Astrocyte of the spinal cord (primary cell): ENCODE measurements around the gene ASIC4.

Experiments
- DNase-seq: peaks from one replicate; pipeline ENCODE4 v3.0.0; 2011; ENCODE audit warnings: low read depth, low spot score
- H3K4me3 ChIP-seq: 2 replicates; pipeline ENCODE4 v1.5.1; 2011; ENCODE audit warnings: low read depth, mild to moderate bottlenecking, low read length, moderate library complexity
- in situ Hi-C: cut with HindIII; loops from 2 replicates; pipeline ENCODE4 v1.10.0; 2017; ENCODE audit warnings: low sequenced_read_pairs
- TF ChIP-seq, protein P1 (sequence below): IDR thresholded peaks from 2 replicates; pipeline ENCODE4 v1.5.1; 2012; ENCODE audit warnings: low read depth, mild to moderate bottlenecking, low read length, inconsistent platforms

The ASIC4 gene

GRCh38 chr2:219492575-219492974 lies 21.7 kb upstream of the ASIC4 start:
- in situ Hi-C loops, result no loop called here
- TF ChIP-seq, protein P1, sequence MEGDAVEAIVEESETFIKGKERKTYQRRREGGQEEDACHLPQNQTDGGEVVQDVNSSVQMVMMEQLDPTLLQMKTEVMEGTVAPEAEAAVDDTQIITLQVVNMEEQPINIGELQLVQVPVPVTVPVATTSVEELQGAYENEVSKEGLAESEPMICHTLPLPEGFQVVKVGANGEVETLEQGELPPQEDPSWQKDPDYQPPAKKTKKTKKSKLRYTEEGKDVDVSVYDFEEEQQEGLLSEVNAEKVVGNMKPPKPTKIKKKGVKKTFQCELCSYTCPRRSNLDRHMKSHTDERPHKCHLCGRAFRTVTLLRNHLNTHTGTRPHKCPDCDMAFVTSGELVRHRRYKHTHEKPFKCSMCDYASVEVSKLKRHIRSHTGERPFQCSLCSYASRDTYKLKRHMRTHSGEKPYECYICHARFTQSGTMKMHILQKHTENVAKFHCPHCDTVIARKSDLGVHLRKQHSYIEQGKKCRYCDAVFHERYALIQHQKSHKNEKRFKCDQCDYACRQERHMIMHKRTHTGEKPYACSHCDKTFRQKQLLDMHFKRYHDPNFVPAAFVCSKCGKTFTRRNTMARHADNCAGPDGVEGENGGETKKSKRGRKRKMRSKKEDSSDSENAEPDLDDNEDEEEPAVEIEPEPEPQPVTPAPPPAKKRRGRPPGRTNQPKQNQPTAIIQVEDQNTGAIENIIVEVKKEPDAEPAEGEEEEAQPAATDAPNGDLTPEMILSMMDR, result no peak
- DNase-seq, result no peak
- H3K4me3 ChIP-seq, result no peak overlapping the region

- DNase-seq, result no peak
- H3K4me3 ChIP-seq, result no peak overlapping the region
- TF ChIP-seq, protein P1, result no peak
- in situ Hi-C loops, result no loop called here
Measured at GRCh38 chr2:219493086-219493485, 21.2 kb upstream of the ASIC4 start.

DNA sequence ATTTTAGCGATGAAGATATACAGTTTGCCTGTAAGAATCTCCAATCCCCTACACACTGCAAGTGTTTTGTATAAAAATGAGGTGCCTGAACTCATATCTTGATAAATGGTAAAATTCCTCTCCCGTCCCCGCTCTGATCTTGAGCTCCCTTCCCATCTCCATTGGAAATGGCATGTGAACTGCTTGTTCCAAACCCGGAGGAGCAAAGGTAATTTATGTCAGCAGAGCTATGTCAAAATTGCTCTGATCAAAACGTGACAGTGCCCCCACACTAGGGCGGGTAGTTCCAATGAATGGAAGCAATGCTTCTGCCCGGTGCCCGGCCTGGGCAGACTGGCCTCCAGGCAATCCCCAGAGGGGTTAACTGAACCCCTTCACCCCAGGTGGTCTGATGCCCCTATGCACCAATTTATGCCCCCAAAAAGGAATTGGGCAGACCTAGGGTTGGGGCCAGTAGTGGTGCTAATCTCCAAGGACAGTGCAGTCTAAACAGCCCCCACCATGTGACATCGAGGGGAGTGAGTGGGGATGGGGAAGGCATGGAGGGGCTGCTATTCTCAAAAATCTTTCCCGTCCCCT lies 19.2 kb upstream of the ASIC4 start:
- TF ChIP-seq, protein P1, result no peak
- in situ Hi-C loops, result no loop called here
- no peak overlapping the region for H3K4me3 ChIP-seq
- no peak for DNase-seq

DNA sequence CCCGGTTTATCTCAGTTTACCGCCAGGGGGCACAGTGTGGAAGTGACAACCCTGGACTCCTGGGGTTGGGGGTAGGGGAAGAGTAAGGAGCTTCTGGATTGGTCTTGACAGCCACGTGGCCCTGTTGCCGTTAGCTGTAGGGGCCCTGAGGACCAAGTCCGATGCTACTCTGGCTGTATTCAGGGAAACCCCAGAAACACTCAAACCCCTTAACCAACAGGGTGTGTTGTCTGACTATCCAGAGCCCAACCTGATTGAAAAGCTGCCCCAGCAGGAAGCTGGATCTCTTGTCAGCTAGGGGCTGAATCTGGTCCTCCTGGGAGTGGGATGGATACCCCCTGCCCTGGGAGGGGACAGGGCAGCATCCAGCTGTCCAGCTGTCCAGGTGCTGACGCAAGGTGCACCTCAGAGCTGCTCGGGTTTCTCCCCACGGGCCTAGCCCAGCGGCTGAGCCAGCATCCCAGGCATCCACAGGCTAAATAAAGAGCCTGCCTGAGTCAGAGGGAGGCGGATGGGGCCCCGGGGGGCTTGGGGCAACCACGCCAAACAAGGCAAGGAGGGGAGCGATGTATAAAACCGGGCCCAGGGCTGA lies 18.7 kb upstream of the ASIC4 start:
- DNase-seq, result peak; percentile 62
- TF ChIP-seq, protein P1, result peak; percentile 70
- H3K4me3 ChIP-seq, result no peak overlapping the region
- in situ Hi-C loops, result no loop called here

DNA sequence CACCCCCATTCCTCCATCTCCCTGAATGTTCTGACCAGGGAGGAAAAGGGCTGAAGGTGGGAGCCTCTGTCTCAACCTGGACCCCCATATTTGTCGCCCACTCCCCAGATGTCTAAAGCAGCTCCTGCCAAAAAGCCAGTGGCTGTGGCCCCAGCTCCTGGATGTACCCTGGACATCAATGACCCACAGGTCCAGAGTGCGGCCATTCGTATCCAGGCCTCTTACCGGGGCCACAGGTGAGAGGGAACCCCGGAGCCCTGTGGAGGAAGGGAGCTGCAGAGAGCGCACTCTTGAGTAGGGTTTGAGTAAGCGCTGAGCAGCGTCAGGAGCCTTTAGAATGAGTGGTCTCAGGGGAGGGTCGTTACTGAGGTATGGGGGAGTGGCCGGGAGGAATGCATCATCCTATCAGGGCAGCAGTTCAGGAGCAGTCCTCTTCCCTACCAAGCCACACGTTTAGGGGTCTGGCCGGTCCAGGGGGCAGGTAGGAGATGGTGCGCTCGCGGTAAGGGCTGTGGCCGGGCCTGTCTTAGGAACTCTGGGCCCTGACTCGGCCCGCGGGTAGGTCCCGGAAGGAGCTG lies 17.9 kb upstream of the ASIC4 start:
- in situ Hi-C loops, result no loop called here
- TF ChIP-seq, protein P1, result no peak
- DNase-seq, result no peak
- H3K4me3 ChIP-seq, result no peak overlapping the region

GRCh38 chr2:219496825-219497494 lies 17.3 kb upstream of the ASIC4 start:
- in situ Hi-C loops, result no loop called here
- TF ChIP-seq, protein P1, result no peak
- DNase-seq, result peak; percentile 13
- peak overlapping the region; percentile 88 for H3K4me3 ChIP-seq
